Colonic mucosa (tissue), 4 donors: ENCODE data around the gene MARCHF2. TPM values are rescaled to one million over a fixed set of nuclear protein-coding genes. Genes with fewer than 3 reads are reported as not detected.

Experiments
- DNase-seq: peaks from one replicate; pipeline ENCODE4 v3.0.0-alpha.2; 2020
- H3K27ac ChIP-seq: fragments of 200-600 bp; one replicate; pipeline ENCODE4 v1.8.0; 2021
- H3K27me3 ChIP-seq: fragments of 200-600 bp; one replicate; pipeline ENCODE4 v1.8.0; 2021
- H3K36me3 ChIP-seq: fragments of 200-600 bp; one replicate; pipeline ENCODE4 v1.8.0; 2021
- H3K4me1 ChIP-seq: fragments of 200-600 bp; one replicate; pipeline ENCODE4 v1.8.0; 2021; ENCODE audit warnings: mild to moderate bottlenecking
- H3K4me3 ChIP-seq: fragments of 200-600 bp; one replicate; pipeline ENCODE4 v1.8.0; 2021
- H3K9ac ChIP-seq, 2 donors: one replicate each; pipeline ENCODE4 v1.7.0; 2013; ENCODE audit warnings: control low read depth in 2 of 2, low read depth in 2 of 2, low read length in 2 of 2
- H3K9me3 ChIP-seq: fragments of 200-600 bp; one replicate; pipeline ENCODE4 v1.8.0; 2021
- intact Hi-C: fragments of 100-400 bp; cut with DNase I; formaldehyde crosslinking; loops from one replicate; pipeline ENCODE4 v1.14.1; 2022
- total RNA-seq, 2 donors: library from RNA; stranded (reverse); fragmentation: NEBNext Ultra II Directional in 1 of 2; extraction: Animal tissue kit (Norgen Biotek cat#: 25700) in 1 of 2; gene quantifications; one replicate each; pipeline ENCODE4 v1.2.1, GENCODE V29; 2021
- TF ChIP-seq, protein P1 (sequence below): fragments of 200-600 bp; IDR thresholded peaks from one replicate; pipeline ENCODE4 v1.8.0; 2022; ENCODE audit warnings: antibody characterized with exemption, mild to moderate bottlenecking
- donor health status: healthy.
- donor health status: DM: no; HTN: no; CAD: no.
- donor health status: DM: no; HTN: no; CAD: no.

MARCHF2 gene
- total RNA-seq, 2 donors from 2014 or later, result 18.8 to 33.1 TPM

DNA sequence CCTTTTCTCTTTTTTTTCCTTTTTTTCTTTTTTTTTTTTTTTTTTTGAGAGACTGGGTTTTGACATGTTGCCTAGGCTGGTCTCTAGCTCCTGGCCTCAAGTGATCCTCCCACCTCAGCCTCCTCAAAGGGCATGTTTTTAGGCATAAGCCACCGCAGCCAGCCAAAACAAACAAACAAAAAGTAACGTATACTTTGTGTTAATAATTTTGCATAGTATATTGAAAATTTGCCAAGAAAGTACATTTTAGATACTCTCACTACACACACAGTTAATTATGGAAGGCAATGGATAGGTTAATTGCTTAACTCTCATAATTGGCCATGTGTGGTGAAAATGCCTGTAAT is 24.5 kb upstream of the MARCHF2 start:
- Histone ChIP-seq H3K27me3 (no peaks in the 10 kb centered on the region), H3K4me1 (peaks cover 14% of the 10 kb centered on the region), H3K4me3 (no peak overlapping the region), H3K9ac (no peak overlapping the region), H3K36me3 (no peaks in the 10 kb centered on the region), H3K27ac (no peak overlapping the region), H3K9me3 (no peaks in the 10 kb centered on the region)
- DNase-seq, result no peak
- TF ChIP-seq, protein P1, sequence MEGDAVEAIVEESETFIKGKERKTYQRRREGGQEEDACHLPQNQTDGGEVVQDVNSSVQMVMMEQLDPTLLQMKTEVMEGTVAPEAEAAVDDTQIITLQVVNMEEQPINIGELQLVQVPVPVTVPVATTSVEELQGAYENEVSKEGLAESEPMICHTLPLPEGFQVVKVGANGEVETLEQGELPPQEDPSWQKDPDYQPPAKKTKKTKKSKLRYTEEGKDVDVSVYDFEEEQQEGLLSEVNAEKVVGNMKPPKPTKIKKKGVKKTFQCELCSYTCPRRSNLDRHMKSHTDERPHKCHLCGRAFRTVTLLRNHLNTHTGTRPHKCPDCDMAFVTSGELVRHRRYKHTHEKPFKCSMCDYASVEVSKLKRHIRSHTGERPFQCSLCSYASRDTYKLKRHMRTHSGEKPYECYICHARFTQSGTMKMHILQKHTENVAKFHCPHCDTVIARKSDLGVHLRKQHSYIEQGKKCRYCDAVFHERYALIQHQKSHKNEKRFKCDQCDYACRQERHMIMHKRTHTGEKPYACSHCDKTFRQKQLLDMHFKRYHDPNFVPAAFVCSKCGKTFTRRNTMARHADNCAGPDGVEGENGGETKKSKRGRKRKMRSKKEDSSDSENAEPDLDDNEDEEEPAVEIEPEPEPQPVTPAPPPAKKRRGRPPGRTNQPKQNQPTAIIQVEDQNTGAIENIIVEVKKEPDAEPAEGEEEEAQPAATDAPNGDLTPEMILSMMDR, result no peak
- intact Hi-C loops, result no loop called here

DNA sequence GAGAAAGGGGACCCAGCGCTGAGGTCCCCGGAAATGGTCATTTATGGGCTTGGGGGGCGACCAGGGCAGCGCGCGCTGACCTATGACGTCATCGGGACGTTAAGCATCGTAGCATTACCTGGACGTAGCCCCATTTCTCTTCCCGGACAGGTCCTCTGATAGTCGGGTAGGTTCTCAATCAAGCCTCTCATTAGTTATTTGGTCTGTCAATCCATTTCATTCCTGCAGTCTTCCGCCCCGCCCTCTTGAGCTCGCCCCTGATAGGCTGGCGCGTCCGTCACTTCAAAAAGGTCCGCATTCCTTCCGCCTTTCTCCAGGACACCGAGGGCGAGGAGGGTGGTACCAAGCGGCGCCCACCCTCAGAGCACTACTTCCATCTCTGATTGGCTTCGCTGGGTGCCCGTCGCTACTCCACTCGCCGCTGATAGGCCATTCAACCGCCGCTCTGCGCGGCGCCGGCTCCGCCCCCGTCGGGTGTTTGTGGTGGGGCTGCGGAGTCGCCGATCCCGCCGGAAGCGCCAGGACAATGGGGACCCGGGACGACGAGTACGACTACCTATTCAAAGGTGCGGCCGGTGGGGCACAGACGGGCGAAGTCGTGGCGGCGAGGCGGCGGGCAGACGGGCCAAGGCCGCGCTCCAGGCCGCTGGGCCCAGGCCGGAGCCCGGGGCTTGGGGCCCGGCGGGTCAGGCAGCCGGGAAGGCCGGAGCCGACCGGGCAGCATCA is 23.1 kb upstream of the MARCHF2 start, which contains the start of gene RAB11B:
TSS of gene RAB11B (plus strand) at position 470 of the 726 bp plus-strand sequence. CDS start at position 527, 57 bp downstream.
- peak within 1 kb of the TSS; percentile 99 for H3K27ac ChIP-seq
- peak; percentile 100 for DNase-seq
- peaks cover 14% of the 10 kb centered on the region for H3K4me1 ChIP-seq
- intact Hi-C loops, result no loop called here
- H3K9ac ChIP-seq, result peak within 1 kb of the TSS; percentile 81 to 100
- H3K9me3 ChIP-seq, result no peaks in the 10 kb centered on the region
- peak within 1 kb of the TSS; percentile 78 for H3K4me3 ChIP-seq
- H3K36me3 ChIP-seq, result no peaks in the 10 kb centered on the region
- TF ChIP-seq, protein P1, result no peak
- no peaks in the 10 kb centered on the region for H3K27me3 ChIP-seq

DNA sequence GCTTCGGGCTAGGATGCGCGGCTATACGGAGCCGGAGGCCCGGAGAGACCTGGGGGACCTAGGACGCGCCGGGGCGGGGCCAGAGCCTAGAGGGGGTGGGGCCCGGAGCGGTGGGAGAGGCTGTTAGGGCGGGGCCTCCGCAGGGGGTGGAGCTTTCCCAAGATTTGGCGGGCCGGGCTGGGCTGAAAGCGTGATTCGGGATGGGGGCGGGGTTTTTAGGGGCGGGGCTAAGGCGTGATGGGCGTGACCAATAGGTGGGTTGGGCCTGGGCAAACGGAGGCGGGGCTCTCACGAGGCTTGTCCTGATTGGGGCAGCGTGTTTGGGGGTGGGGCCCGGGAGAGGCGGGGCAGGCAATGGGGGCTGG is 22.5 kb upstream of the MARCHF2 start:
- Histone ChIP-seq H3K27me3 (no peaks in the 10 kb centered on the region), H3K9ac (peak overlapping the region; percentile 81 to 100), H3K9me3 (no peaks in the 10 kb centered on the region), H3K4me1 (peaks cover 14% of the 10 kb centered on the region), H3K27ac (peak overlapping the region; percentile 99), H3K36me3 (no peaks in the 10 kb centered on the region), H3K4me3 (peak overlapping the region; percentile 78)
- DNase-seq, result peak; percentile 98
- TF ChIP-seq, protein P1, result no peak
- intact Hi-C loops, result no loop called here

DNA sequence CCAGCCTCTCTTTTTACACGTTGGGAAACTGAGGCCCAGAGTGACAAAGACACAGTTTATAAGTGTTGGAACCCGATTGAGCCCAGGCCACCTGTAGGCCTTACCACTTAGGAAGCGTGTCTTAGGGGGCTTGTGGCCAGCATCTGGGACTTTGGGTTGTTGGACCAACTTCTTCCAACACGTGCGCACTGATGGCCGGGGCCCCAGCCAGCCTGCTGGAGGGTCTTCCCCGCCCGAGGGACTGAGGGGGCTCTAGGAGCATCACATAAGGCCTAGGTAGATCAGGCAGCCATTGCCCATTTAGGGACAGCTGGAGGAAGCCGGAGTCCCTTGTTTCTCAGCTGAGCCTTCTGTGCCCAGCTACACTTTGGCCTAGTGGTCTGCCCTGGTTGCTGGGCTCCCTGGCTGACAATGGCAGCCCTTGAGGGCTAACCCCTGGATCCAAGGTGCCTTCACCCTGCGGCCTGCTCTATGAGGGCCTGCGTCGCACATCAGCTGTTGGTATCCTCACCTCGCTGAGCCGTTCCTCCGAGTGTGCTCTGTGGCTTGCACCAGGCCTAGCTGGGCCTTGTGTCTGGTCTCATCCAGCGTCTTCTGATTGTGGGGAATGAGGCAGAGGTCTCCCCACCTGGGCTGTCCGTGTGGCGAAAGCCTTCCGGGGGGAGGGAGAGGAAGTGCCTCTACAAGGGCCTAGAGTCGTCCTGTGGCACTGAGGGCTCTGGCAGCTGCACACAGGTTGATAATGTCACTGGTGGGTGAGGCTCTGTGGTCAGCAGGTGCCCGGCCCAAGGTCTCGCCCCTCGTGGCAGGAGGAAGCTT is 21.7 kb upstream of the MARCHF2 start:
- Histone ChIP-seq H3K27me3 (no peaks in the 10 kb centered on the region), H3K36me3 (no peaks in the 10 kb centered on the region), H3K27ac (peak overlapping the region; percentile 25), H3K9me3 (no peaks in the 10 kb centered on the region), H3K9ac (peak overlapping the region; percentile 58 to 69), H3K4me3 (no peak overlapping the region), H3K4me1 (peaks cover 14% of the 10 kb centered on the region)
- DNase-seq, result no peak
- intact Hi-C loops, result no loop called here
- TF ChIP-seq, protein P1, result no peak

DNA sequence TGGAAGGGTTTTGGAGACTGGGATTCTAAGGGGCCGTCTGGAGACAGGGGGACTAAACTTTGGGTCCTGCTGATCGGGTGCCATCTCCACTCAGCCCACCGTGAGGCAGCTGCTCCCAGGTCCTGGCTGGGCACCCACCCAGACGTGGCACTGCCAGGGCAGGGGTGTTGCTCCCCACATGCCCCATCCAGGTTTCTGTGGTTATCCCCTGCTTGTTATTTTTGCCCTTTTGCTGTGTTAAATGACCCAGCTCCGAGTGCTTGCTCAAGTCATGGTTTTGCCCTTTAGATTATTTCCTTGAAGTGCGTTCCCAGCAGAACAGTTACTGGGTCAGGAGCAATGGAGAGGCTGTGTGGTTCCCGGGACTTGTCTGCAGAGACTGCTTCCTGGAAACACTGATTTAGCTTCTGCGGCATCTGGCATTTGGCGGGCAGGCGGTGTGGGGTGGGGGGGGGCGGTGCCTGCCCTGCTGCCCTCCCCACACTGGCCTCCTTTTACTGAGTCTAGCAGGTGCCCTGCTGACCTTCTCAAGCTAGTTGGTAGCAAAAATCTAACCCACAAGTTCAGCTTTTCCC is 21.0 kb upstream of the MARCHF2 start:
- peak overlapping the region; percentile 58 to 69 for H3K9ac ChIP-seq
- no peaks in the 10 kb centered on the region for H3K36me3 ChIP-seq
- no peaks in the 10 kb centered on the region for H3K9me3 ChIP-seq
- peaks cover 14% of the 10 kb centered on the region for H3K4me1 ChIP-seq
- no peak overlapping the region for H3K4me3 ChIP-seq
- intact Hi-C loops, result no loop called here
- TF ChIP-seq, protein P1, result no peak
- no peak for DNase-seq
- no peaks in the 10 kb centered on the region for H3K27me3 ChIP-seq
- H3K27ac ChIP-seq, result peak overlapping the region; percentile 34
